ENCODE measurements around the gene PTPRZ1. TPM values are rescaled to one million over a fixed set of nuclear protein-coding genes. Genes with fewer than 3 reads are reported as not detected.

PTPRZ1 gene
- total and polyA plus RNA-seq, 2 of the 13 experiments (the other 11 are each of a cell fraction or from before 2014, with no cell fraction given): not detected

GRCh38 chr7:121824276-121824675 lies 48.7 kb upstream of the PTPRZ1 start:
- BruUV-seq (replicated peaks): no TSS peak
- H3K4me1 ChIP-seq (ENCODE audit: insufficient read depth, low read length): peaks cover 23% of the 10 kb centered on the region
- H3K9ac ChIP-seq (ENCODE audit: insufficient read depth, low read depth, low read length): no peak overlapping the region
- peak overlapping the region; percentile 12 for H2AFZ ChIP-seq (ENCODE audit: low read length)
- intact Hi-C loops (cut with micrococcal nuclease; ENCODE audit: unreplicated experiment): no loop called here
- H3K27me3 ChIP-seq (ENCODE audit: control insufficient read depth in 1 of 2, insufficient read depth in 2 of 2, low read length in 2 of 2): no peaks in the 10 kb centered on the region
- peak overlapping the region; percentile 59 for H3K4me2 ChIP-seq (ENCODE audit: low read depth, low read length)
- WGBS (ENCODE audit: low lambda C conversion rate): 0% methylated on average over 1 of the region's 1 CpG
- no peaks in the 10 kb centered on the region for H3K79me2 ChIP-seq (ENCODE audit: insufficient read depth, low read length)
- DNase-seq (ENCODE audit: low spot score) (peak; percentile 81), ATAC-seq (peak; percentile 98), FAIRE-seq (peak; percentile 51)
- no peaks in the 10 kb centered on the region for H3K36me3 ChIP-seq (replicated peaks in 1 of 2; ENCODE audit: control insufficient read depth in 1 of 2, insufficient read depth in 2 of 2, low read length in 2 of 2)
- peak overlapping the region; percentile 40 for H3K27ac ChIP-seq (ENCODE audit: extremely low read length, insufficient read depth, low read length)
- H4K20me1 ChIP-seq (ENCODE audit: insufficient read depth, low read length): no peaks in the 10 kb centered on the region
- H3K4me3 ChIP-seq (replicated peaks in 1 of 3; ENCODE audit: insufficient read depth in 1 of 3, low read depth in 2 of 3, low read length in 3 of 3): no peak overlapping the region; a peak in 1 of 6 replicates
- no peaks in the 10 kb centered on the region for H3K9me3 ChIP-seq (ENCODE audit: low read length)
- POLR2A ChIA-PET: no interaction called here
- CTCF ChIA-PET (ENCODE audit: low intra/inter-chr PET ratio, low total read pairs): no interaction called here
- in situ Hi-C loops (cut with HindIII; ENCODE audit: extremely low pct_ligation_motif_present, low pct_unique_long_range_greater_than_20kb): no loop called here
- TF ChIP-seq, protein P1, sequence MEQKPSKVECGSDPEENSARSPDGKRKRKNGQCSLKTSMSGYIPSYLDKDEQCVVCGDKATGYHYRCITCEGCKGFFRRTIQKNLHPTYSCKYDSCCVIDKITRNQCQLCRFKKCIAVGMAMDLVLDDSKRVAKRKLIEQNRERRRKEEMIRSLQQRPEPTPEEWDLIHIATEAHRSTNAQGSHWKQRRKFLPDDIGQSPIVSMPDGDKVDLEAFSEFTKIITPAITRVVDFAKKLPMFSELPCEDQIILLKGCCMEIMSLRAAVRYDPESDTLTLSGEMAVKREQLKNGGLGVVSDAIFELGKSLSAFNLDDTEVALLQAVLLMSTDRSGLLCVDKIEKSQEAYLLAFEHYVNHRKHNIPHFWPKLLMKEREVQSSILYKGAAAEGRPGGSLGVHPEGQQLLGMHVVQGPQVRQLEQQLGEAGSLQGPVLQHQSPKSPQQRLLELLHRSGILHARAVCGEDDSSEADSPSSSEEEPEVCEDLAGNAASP (CRISPR knock-in tag; IDR thresholded peaks at IDR 0.05; ENCODE audit: borderline replicate concordance): no peak
- TF ChIP-seq RFX3 (CRISPR knock-in tag; IDR thresholded peaks at IDR 0.05) (no peak), PAF1 (CRISPR knock-in tag; IDR thresholded peaks at IDR 0.05) (no peak), TBP (CRISPR knock-in tag; IDR thresholded peaks at IDR 0.05) (no peak), TBL1XR1 (IDR thresholded peaks at IDR 0.05; ENCODE audit: borderline replicate concordance, low read length, partially characterized antibody) (no peak), GMEB2 (CRISPR knock-in tag; IDR thresholded peaks at IDR 0.05; ENCODE audit: low read depth) (no peak), ZNF629 (CRISPR knock-in tag; conservative IDR thresholded peaks at IDR 0.05) (no peak), ZNF530 (CRISPR knock-in tag; IDR thresholded peaks at IDR 0.05; ENCODE audit: low read depth) (no peak), SRSF1 (optimal IDR thresholded peaks at IDR 0.05; ENCODE audit: low read depth, low read length) (no peak), EP300 (IDR thresholded peaks at IDR 0.05; ENCODE audit: low read depth in 2 of 2, low read length in 2 of 2) (peak in 1 of 2 experiments; percentile 74; a peak in 2 of 4 replicates), EP300 (CRISPR knock-in tag; IDR thresholded peaks at IDR 0.05; ENCODE audit: borderline replicate concordance) (peak; percentile 31; the same call in 1 of the 2 replicates), ZNF597 (CRISPR knock-in tag; IDR thresholded peaks at IDR 0.05) (no peak), TBX2 (CRISPR knock-in tag; IDR thresholded peaks at IDR 0.05; ENCODE audit: borderline replicate concordance) (no peak), JUNB (CRISPR knock-in tag; IDR thresholded peaks at IDR 0.05; ENCODE audit: borderline replicate concordance) (no peak), U2AF2 (IDR thresholded peaks at IDR 0.05; ENCODE audit: low read depth, low read length) (no peak), POLR2A (IDR thresholded peaks at IDR 0.05; ENCODE audit: insufficient read depth in 1 of 2, low read depth in 2 of 2, low read length in 2 of 2) (no peak)
- TF ChIP-seq, protein P2, sequence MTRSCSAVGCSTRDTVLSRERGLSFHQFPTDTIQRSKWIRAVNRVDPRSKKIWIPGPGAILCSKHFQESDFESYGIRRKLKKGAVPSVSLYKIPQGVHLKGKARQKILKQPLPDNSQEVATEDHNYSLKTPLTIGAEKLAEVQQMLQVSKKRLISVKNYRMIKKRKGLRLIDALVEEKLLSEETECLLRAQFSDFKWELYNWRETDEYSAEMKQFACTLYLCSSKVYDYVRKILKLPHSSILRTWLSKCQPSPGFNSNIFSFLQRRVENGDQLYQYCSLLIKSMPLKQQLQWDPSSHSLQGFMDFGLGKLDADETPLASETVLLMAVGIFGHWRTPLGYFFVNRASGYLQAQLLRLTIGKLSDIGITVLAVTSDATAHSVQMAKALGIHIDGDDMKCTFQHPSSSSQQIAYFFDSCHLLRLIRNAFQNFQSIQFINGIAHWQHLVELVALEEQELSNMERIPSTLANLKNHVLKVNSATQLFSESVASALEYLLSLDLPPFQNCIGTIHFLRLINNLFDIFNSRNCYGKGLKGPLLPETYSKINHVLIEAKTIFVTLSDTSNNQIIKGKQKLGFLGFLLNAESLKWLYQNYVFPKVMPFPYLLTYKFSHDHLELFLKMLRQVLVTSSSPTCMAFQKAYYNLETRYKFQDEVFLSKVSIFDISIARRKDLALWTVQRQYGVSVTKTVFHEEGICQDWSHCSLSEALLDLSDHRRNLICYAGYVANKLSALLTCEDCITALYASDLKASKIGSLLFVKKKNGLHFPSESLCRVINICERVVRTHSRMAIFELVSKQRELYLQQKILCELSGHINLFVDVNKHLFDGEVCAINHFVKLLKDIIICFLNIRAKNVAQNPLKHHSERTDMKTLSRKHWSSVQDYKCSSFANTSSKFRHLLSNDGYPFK (CRISPR knock-in tag; IDR thresholded peaks at IDR 0.05; ENCODE audit: borderline replicate concordance): no peak
- TF ChIP-seq, protein P3, sequence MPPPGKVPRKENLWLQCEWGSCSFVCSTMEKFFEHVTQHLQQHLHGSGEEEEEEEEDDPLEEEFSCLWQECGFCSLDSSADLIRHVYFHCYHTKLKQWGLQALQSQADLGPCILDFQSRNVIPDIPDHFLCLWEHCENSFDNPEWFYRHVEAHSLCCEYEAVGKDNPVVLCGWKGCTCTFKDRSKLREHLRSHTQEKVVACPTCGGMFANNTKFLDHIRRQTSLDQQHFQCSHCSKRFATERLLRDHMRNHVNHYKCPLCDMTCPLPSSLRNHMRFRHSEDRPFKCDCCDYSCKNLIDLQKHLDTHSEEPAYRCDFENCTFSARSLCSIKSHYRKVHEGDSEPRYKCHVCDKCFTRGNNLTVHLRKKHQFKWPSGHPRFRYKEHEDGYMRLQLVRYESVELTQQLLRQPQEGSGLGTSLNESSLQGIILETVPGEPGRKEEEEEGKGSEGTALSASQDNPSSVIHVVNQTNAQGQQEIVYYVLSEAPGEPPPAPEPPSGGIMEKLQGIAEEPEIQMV (CRISPR knock-in tag; IDR thresholded peaks at IDR 0.05; ENCODE audit: low read depth): no peak
